ENCODE measurements around the gene DAZAP2.
"Not testable (repeated sequence)": the region's sequence is repeated elsewhere in the genome, so short reads cannot be mapped to it uniquely, and the experiment has no call there.

DNA sequence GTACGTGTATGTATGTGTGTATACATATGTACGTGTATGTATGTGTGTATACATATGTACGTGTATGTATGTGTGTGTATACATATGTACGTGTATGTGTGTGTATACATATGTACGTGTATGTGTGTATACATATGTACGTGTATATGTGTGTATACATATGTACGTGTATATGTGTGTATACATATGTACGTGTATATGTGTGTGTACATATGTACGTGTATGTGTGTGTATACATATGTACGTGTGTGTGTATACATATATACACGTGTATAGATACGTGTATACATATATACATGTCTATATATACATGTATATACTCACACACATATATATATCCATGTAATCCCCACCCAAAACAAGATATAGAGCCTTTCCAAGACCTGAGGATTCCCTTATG lies 18.8 kb upstream of the DAZAP2 start:
- TF ChIP-seq, protein P1, sequence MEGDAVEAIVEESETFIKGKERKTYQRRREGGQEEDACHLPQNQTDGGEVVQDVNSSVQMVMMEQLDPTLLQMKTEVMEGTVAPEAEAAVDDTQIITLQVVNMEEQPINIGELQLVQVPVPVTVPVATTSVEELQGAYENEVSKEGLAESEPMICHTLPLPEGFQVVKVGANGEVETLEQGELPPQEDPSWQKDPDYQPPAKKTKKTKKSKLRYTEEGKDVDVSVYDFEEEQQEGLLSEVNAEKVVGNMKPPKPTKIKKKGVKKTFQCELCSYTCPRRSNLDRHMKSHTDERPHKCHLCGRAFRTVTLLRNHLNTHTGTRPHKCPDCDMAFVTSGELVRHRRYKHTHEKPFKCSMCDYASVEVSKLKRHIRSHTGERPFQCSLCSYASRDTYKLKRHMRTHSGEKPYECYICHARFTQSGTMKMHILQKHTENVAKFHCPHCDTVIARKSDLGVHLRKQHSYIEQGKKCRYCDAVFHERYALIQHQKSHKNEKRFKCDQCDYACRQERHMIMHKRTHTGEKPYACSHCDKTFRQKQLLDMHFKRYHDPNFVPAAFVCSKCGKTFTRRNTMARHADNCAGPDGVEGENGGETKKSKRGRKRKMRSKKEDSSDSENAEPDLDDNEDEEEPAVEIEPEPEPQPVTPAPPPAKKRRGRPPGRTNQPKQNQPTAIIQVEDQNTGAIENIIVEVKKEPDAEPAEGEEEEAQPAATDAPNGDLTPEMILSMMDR (IDR thresholded peaks at IDR 0.05): not testable (repeated sequence)
- not testable (repeated sequence) for TF ChIP-seq EZH2 (IDR thresholded peaks at IDR 0.05)

Measured in neural progenitor cell (in vitro differentiated cells).